WTC11 (cell line): ENCODE data around the gene CSHL1. TPM values are rescaled to one million over a fixed set of nuclear protein-coding genes. Genes with fewer than 3 reads are reported as not detected.

ENCODE experiments used
- ATAC-seq: fragments of 200-7000 bp; cut with Tn5 transposase; 2 replicates; pipeline ENCODE4 v1.10.0; 2021; ENCODE audit warnings: mild to moderate bottlenecking, moderate library complexity
- CTCF ChIA-PET: fragments of 300-600 bp; sonication (Branson Sonifier 250); formaldehyde crosslinking; loops from one replicate; lab custom pipeline; 2021; ENCODE audit warnings: antibody characterized with exemption; lab: Charles Lee
- POLR2A ChIA-PET: fragments of 350-600 bp; sonication (Branson Sonifier 250); formaldehyde crosslinking; loops from one replicate; lab custom pipeline; 2021; ENCODE audit warnings: antibody characterized with exemption; lab: Charles Lee
- DNase-seq: peaks from one replicate; pipeline ENCODE4 v3.0.0; 2021; ENCODE audit warnings: low spot score
- H3K27ac Mint-ChIP-seq: 2 replicates; pipeline ENCODE4 v1.8.0; 2021; ENCODE audit warnings: mixed read lengths
- H3K27me3 Mint-ChIP-seq: 2 replicates; pipeline ENCODE4 v1.8.0; 2021; ENCODE audit warnings: low read depth, mild to moderate bottlenecking, moderate library complexity, mixed read lengths
- H3K36me3 Mint-ChIP-seq: 2 replicates; pipeline ENCODE4 v1.8.0; 2021; ENCODE audit warnings: mixed read lengths
- H3K4me1 Mint-ChIP-seq: 2 replicates; pipeline ENCODE4 v1.8.0; 2022; ENCODE audit warnings: mixed read lengths
- H3K4me3 Mint-ChIP-seq: 2 replicates; pipeline ENCODE4 v1.8.0; 2021; ENCODE audit warnings: mild to moderate bottlenecking, moderate library complexity, mixed read lengths
- H3K9me3 Mint-ChIP-seq: 2 replicates; pipeline ENCODE4 v1.8.0; 2021; ENCODE audit warnings: mixed read lengths
- ATF2 ChIP-seq: sonication (generic); formaldehyde crosslinking; IDR thresholded peaks from 2 replicates; pipeline ENCODE4 v1.8.1; 2022; ENCODE audit warnings: low read depth, missing genetic modification reagents, borderline replicate concordance
- ATF3 ChIP-seq: sonication (generic); formaldehyde crosslinking; conservative IDR thresholded peaks from 2 replicates; pipeline ENCODE4 v1.8.1; 2022; ENCODE audit warnings: mild to moderate bottlenecking, missing genetic modification reagents
- CREB1 ChIP-seq: sonication (generic); formaldehyde crosslinking; IDR thresholded peaks from 2 replicates; pipeline ENCODE4 v1.8.0; 2023; ENCODE audit warnings: mild to moderate bottlenecking, missing genetic modification reagents
- CREM ChIP-seq: sonication (generic); formaldehyde crosslinking; IDR thresholded peaks from 2 replicates; pipeline ENCODE4 v1.8.1; 2022; ENCODE audit warnings: mild to moderate bottlenecking, missing genetic modification reagents, moderate library complexity
- ELF4 ChIP-seq: sonication (generic); formaldehyde crosslinking; IDR thresholded peaks from 2 replicates; pipeline ENCODE4 v1.8.1; 2022; ENCODE audit warnings: low read depth, mild to moderate bottlenecking, moderate library complexity, missing genetic modification reagents
- ERG ChIP-seq: fragments of 250-450 bp; sonication (Bioruptor Pico); IDR thresholded peaks from 2 replicates; pipeline ENCODE4 v1.8.0; 2021; ENCODE audit warnings: mild to moderate bottlenecking
- ETV6 ChIP-seq: sonication (generic); formaldehyde crosslinking; IDR thresholded peaks from 2 replicates; pipeline ENCODE4 v1.8.1; 2022; ENCODE audit warnings: mild to moderate bottlenecking, missing genetic modification reagents
- FOXJ3 ChIP-seq: sonication (generic); formaldehyde crosslinking; IDR thresholded peaks from 2 replicates; pipeline ENCODE4 v1.9.0; 2021; ENCODE audit warnings: missing genetic modification reagents, mild to moderate bottlenecking, borderline replicate concordance
- FOXK1 ChIP-seq: sonication (generic); formaldehyde crosslinking; IDR thresholded peaks from 2 replicates; pipeline ENCODE4 v1.8.0; 2022; ENCODE audit warnings: mild to moderate bottlenecking, moderate library complexity, missing genetic modification reagents
- GRHL2 ChIP-seq: fragments of 250-450 bp; sonication (Bioruptor Pico); IDR thresholded peaks from 2 replicates; pipeline ENCODE4 v1.8.0; 2022; ENCODE audit warnings: mild to moderate bottlenecking, moderate library complexity; ENCODE audit not compliant: insufficient replicate concordance, severe bottlenecking
- HMGA2 ChIP-seq: fragments of 250-450 bp; sonication (Bioruptor Pico); IDR thresholded peaks from 2 replicates; pipeline ENCODE4 v1.4.0; 2021; ENCODE audit warnings: mild to moderate bottlenecking, moderate library complexity
- JUN ChIP-seq: sonication (generic); formaldehyde crosslinking; IDR thresholded peaks from 2 replicates; pipeline ENCODE4 v1.8.0; 2023; ENCODE audit warnings: mild to moderate bottlenecking, missing genetic modification reagents
- KAT7 ChIP-seq: sonication (generic); formaldehyde crosslinking; IDR thresholded peaks from 2 replicates; pipeline ENCODE4 v1.8.1; 2023; ENCODE audit warnings: missing genetic modification reagents, mild to moderate bottlenecking, borderline replicate concordance
- MLX ChIP-seq: sonication (generic); formaldehyde crosslinking; IDR thresholded peaks from 2 replicates; pipeline ENCODE4 v1.8.1; 2023; ENCODE audit warnings: mild to moderate bottlenecking, missing genetic modification reagents, moderate library complexity
- MXD4 ChIP-seq: fragments of 250-450 bp; sonication (Bioruptor Pico); IDR thresholded peaks from 2 replicates; pipeline ENCODE4 v1.8.0; 2021; ENCODE audit warnings: mild to moderate bottlenecking, moderate library complexity, borderline replicate concordance
- SOX15 ChIP-seq: fragments of 250-450 bp; sonication (Bioruptor Pico); IDR thresholded peaks from 2 replicates; pipeline ENCODE4 v1.9.0; 2021; ENCODE audit warnings: mild to moderate bottlenecking
- SP1 ChIP-seq: sonication (generic); formaldehyde crosslinking; conservative IDR thresholded peaks from 2 replicates; pipeline ENCODE4 v1.8.1; 2022; ENCODE audit warnings: missing genetic modification reagents
- TCF7 ChIP-seq: sonication (generic); formaldehyde crosslinking; IDR thresholded peaks from 2 replicates; pipeline ENCODE4 v1.8.0; 2022; ENCODE audit warnings: mild to moderate bottlenecking, low read depth, missing genetic modification reagents, moderate library complexity
- TEAD4 ChIP-seq: sonication (generic); formaldehyde crosslinking; IDR thresholded peaks from 2 replicates; pipeline ENCODE4 v1.8.0; 2022; ENCODE audit warnings: mild to moderate bottlenecking, missing genetic modification reagents
- ZNF138 ChIP-seq: sonication (generic); formaldehyde crosslinking; conservative IDR thresholded peaks from 2 replicates; pipeline ENCODE4 v1.8.1; 2022; ENCODE audit warnings: mild to moderate bottlenecking, moderate library complexity, missing genetic modification reagents
- ZNF219 ChIP-seq: sonication (generic); formaldehyde crosslinking; IDR thresholded peaks from 2 replicates; pipeline ENCODE4 v1.8.0; 2023; ENCODE audit warnings: missing genetic modification reagents, mild to moderate bottlenecking, borderline replicate concordance
- ZNF232 ChIP-seq: sonication (generic); formaldehyde crosslinking; IDR thresholded peaks from 2 replicates; pipeline ENCODE4 v1.8.0; 2022; ENCODE audit warnings: mild to moderate bottlenecking, missing genetic modification reagents
- ZNF263 ChIP-seq: sonication (generic); formaldehyde crosslinking; IDR thresholded peaks from 2 replicates; pipeline ENCODE4 v1.8.1; 2022; ENCODE audit warnings: low read depth, mild to moderate bottlenecking, moderate library complexity, missing genetic modification reagents
- ZNF416 ChIP-seq: fragments of 250-450 bp; sonication (Bioruptor Pico); IDR thresholded peaks from 2 replicates; pipeline ENCODE4 v1.9.0; 2021; ENCODE audit warnings: mild to moderate bottlenecking, inconsistent platforms
- ZNF425 ChIP-seq: fragments of 250-450 bp; sonication (Bioruptor Pico); conservative IDR thresholded peaks from 2 replicates; pipeline ENCODE4 v1.9.0; 2021; ENCODE audit warnings: mild to moderate bottlenecking
- total RNA-seq: library from RNA; stranded (reverse); gene quantifications from 3 replicates; pipeline ENCODE4 v1.2.3, GENCODE V29; 2021
- TF ChIP-seq, protein P1 (sequence below): sonication (generic); formaldehyde crosslinking; IDR thresholded peaks from 2 replicates; pipeline ENCODE4 v1.8.0; 2022; ENCODE audit warnings: mild to moderate bottlenecking, missing genetic modification reagents
- TF ChIP-seq, protein P2 (sequence below): sonication (generic); formaldehyde crosslinking; IDR thresholded peaks from 2 replicates; pipeline ENCODE4 v1.8.1; 2022; ENCODE audit warnings: missing genetic modification reagents, borderline replicate concordance

Gene CSHL1
- total RNA-seq, 1 experiment from 2014 or later = not detected

GRCh38 chr17:63926164-63926563, 15.1 kb upstream of the CSHL1 start:
- TF ChIP-seq KAT7 (CRISPR knock-in tag) (no peak), TCF7 (CRISPR knock-in tag) (no peak), GRHL2 (CRISPR knock-in tag) (no peak), CREM (CRISPR knock-in tag) (no peak), ZNF263 (CRISPR knock-in tag) (no peak), HMGA2 (CRISPR knock-in tag) (no peak), ZNF416 (no peak), ETV6 (CRISPR knock-in tag) (no peak), ZNF138 (CRISPR knock-in tag) (no peak), ERG (CRISPR knock-in tag) (no peak), ATF2 (CRISPR knock-in tag) (no peak), FOXJ3 (no peak), JUN (CRISPR knock-in tag) (no peak), SP1 (no peak), MLX (CRISPR knock-in tag) (no peak), SOX15 (no peak), ZNF232 (CRISPR knock-in tag) (no peak), FOXK1 (CRISPR knock-in tag) (no peak)
- TF ChIP-seq, protein P1, sequence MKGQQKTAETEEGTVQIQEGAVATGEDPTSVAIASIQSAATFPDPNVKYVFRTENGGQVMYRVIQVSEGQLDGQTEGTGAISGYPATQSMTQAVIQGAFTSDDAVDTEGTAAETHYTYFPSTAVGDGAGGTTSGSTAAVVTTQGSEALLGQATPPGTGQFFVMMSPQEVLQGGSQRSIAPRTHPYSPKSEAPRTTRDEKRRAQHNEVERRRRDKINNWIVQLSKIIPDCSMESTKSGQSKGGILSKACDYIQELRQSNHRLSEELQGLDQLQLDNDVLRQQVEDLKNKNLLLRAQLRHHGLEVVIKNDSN (CRISPR knock-in tag) = no peak
- DNase-seq (no peak), ATAC-seq (no peak)
- no peak overlapping the region for H3K4me3 Mint-ChIP-seq
- CTCF ChIA-PET = interaction anchor here (0.7 to 1.2 kb wide), 3 partner anchors 15 to 103 kb away, joined by 3 to 4 read pairs (median 3); partner anchors contain the start of gene CSHL1
- no peaks in the 10 kb centered on the region for H3K36me3 Mint-ChIP-seq
- H3K27me3 Mint-ChIP-seq = no peaks in the 10 kb centered on the region
- peaks cover 6% of the 10 kb centered on the region for H3K4me1 Mint-ChIP-seq
- no peak overlapping the region for H3K27ac Mint-ChIP-seq
- POLR2A ChIA-PET = no interaction called here
- H3K9me3 Mint-ChIP-seq = no peaks in the 10 kb centered on the region

- Mint-ChIP-seq H3K36me3 (no peaks in the 10 kb centered on the region), H3K4me3 (no peak overlapping the region), H3K4me1 (peaks cover under 1% of the 10 kb centered on the region), H3K9me3 (no peaks in the 10 kb centered on the region), H3K27ac (no peak overlapping the region), H3K27me3 (no peaks in the 10 kb centered on the region)
- CTCF ChIA-PET = interaction anchor here (0.6 to 1.2 kb wide), 4 partner anchors 21 to 100 kb away, joined by 3 to 4 read pairs (median 3); no protein-coding TSS in a partner anchor
- POLR2A ChIA-PET = no interaction called here
- DNase-seq (no peak), ATAC-seq (no peak)
- no peak for TF ChIP-seq ZNF219 (CRISPR knock-in tag)
- TF ChIP-seq ZNF425 (CRISPR knock-in tag) = no peak
- TF ChIP-seq KAT7 (CRISPR knock-in tag) = no peak
- TF ChIP-seq TEAD4 (CRISPR knock-in tag) = no peak
- no peak for TF ChIP-seq ZNF232 (CRISPR knock-in tag)
- TF ChIP-seq SOX15 = no peak
- TF ChIP-seq ELF4 (CRISPR knock-in tag) = no peak
- no peak for TF ChIP-seq ATF3 (CRISPR knock-in tag)
- TF ChIP-seq, protein P2, sequence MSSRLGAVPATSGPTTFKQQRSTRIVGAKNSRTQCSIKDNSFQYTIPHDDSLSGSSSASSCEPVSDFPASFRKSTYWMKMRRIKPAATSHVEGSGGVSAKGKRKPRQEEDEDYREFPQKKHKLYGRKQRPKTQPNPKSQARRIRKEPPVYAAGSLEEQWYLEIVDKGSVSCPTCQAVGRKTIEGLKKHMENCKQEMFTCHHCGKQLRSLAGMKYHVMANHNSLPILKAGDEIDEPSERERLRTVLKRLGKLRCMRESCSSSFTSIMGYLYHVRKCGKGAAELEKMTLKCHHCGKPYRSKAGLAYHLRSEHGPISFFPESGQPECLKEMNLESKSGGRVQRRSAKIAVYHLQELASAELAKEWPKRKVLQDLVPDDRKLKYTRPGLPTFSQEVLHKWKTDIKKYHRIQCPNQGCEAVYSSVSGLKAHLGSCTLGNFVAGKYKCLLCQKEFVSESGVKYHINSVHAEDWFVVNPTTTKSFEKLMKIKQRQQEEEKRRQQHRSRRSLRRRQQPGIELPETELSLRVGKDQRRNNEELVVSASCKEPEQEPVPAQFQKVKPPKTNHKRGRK = no peak
- no peak for TF ChIP-seq MXD4 (CRISPR knock-in tag)
- no peak for TF ChIP-seq CREB1 (CRISPR knock-in tag)
Measured at GRCh38 chr17:63925615-63926014, 14.6 kb upstream of the CSHL1 start.
